ENCODE data around the gene PCBD1.
A peak's percentile ranks its signal among the peaks of the same experiment; 100 is the strongest.

The PCBD1 gene

DNA sequence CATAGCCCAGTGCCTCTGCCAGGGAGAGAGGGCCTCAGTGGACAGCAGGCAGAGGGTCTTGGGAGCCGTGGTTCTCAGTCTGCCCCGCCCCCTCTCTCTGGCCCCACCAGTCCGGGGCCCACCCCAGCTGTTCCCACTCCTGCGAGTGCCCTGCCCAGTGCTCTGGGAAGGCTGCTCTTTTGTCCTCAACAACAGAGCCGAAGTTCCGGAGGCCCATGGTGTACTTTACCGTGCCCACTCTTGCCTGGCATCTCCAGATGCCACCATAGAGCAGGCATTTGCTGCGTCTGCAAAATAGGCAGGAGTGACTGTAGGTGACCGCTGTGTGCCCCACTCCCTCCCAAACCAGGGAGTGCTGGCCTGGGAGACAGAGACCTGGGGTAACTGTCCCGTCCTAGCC, 29.3 kb upstream of the PCBD1 start:
- DNase-seq (ENCODE audit: low read depth in 2 of 2), result no peak

DNA sequence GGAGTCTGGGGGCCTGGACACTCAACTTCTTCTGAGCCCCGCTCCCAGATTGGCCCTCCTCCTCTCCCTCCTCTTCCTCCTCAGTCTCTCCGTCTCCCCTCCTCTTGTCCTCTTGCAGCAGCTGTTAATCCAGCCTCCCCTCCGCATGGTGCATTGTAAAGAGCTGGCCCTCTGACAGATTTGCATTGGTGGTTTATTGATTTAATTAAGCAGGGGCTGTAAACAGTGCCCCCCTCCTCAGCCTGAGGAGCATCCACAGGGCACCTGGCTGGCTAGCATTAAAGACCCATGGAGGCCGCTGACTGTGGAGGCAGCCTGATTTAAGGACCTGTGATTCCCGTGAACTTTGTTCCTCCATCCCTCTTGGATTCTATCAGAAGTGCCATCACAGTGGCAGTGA, 28.9 kb upstream of the PCBD1 start:
- DNase-seq (ENCODE audit: low read depth in 2 of 2), result no peak

GRCh38 chr10:70916241-70916640, 27.9 kb upstream of the PCBD1 start:
- no peak for DNase-seq (ENCODE audit: low read depth in 2 of 2)

DNA sequence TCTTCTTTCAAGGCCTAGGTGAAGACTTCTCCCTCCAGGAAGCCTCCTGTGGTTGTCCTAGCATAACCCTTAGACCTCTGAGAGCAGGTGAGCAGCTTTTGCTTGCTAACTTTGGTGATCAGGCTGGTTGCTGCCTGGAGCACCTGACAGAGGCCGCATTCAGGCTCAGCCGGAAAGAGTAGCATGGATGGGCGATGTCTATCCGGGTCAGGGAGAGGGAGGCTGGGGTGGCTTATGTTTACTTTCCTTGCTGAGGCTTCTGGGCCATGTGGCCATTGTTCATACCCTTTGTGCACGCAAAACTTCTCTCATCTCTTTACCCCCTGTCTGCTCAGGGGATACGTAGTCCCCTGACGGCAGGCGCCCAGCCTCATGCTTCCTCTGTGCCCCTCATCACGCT, 27.4 kb upstream of the PCBD1 start:
- no peak for DNase-seq (ENCODE audit: low read depth in 2 of 2)

DNA sequence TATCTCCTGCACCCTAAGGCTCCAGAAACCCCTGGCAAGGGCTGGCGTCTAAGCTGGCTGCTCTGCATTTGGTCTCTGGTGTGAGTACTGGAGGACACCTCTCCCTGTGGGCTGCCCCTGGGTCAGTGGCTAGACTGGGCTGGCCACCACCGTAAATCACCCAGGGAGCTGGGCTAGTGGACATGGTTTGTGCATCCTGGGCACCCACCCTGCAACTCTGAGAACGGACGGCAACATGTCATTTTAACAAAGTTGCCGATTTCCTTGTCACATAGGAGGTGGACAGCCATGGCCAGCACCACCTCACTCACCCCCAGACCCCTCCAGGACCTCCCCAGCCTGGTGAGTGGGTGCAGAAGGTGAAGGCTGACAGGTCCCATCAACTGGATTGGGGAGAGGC, 26.8 kb upstream of the PCBD1 start:
- no peak for DNase-seq (ENCODE audit: low read depth in 2 of 2)

GRCh38 chr10:70914316-70914864, 26.0 kb upstream of the PCBD1 start:
- no peak for DNase-seq (ENCODE audit: low read depth in 2 of 2)

- no peak for DNase-seq (ENCODE audit: low read depth in 2 of 2)
Measured at GRCh38 chr10:70913893-70914240, 25.5 kb upstream of the PCBD1 start.

DNA sequence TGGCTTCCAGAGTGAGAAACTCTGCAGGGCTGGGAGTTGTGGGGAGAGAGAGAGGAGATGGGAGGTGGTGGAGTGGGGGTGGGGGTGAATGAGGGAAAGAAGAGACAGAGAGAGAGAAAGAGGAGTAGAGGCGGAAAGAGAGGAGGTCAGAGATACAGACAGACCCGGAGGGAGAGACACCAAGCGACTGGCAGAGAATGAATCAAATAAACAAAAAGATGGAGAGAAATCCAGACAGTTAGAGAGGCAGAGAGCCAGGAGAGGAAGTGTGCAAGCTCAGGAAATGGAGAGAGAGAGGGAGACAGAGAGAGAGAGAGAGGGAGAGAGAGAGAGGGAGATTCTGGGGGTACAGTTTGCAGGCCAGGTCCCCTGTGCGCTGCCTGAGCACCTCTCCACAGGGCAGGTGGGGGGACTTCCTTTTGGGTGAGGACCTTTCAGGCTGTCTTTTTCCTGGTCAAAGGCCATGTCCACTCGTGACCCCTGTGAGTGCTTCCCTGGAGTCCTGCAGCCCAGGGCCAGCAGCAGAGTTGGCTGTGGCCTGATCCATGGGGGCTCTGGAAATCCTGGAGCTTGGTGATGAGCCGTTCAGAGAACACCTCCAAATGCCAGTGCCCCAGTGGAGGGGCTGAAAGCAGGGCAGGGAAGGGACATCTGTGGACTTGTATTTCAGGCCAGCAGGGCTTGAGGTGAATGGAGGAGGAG, 25.0 kb upstream of the PCBD1 start:
- DNase-seq (ENCODE audit: low read depth in 2 of 2), result no peak

- no peak for DNase-seq (ENCODE audit: low read depth in 2 of 2)
Measured at GRCh38 chr10:70912556-70912955, 24.2 kb upstream of the PCBD1 start.

DNA sequence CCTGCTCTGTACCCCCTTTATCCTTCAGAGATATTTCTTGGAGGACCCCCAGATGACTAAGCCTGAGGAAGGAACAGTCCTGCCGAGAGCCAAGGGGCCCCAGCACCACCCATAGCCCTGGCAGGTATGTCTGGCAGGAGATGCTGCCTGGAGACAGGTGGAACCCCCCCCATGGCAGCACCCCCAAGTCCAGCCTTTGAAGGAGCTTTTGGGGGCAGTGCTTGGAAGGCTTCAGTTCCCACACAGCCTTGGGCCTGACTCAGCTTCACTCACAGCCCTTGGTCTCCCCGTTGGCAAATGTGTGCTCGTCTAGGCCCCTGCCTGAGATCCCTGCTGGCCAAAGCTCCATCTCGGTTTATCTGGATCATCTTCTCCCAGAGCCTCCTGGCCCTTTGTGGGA, 23.0 kb upstream of the PCBD1 start:
- DNase-seq (ENCODE audit: low read depth in 2 of 2), result no peak

- no peak for DNase-seq (ENCODE audit: low read depth in 2 of 2)
Measured at GRCh38 chr10:70910486-70911341, 22.3 kb upstream of the PCBD1 start.

- DNase-seq (ENCODE audit: low read depth in 2 of 2), result no peak
Measured at GRCh38 chr10:70909326-70909935, 21.1 kb upstream of the PCBD1 start.

- no peak for DNase-seq (ENCODE audit: low read depth in 2 of 2)
Measured at GRCh38 chr10:70908406-70909296, 20.3 kb upstream of the PCBD1 start.

DNA sequence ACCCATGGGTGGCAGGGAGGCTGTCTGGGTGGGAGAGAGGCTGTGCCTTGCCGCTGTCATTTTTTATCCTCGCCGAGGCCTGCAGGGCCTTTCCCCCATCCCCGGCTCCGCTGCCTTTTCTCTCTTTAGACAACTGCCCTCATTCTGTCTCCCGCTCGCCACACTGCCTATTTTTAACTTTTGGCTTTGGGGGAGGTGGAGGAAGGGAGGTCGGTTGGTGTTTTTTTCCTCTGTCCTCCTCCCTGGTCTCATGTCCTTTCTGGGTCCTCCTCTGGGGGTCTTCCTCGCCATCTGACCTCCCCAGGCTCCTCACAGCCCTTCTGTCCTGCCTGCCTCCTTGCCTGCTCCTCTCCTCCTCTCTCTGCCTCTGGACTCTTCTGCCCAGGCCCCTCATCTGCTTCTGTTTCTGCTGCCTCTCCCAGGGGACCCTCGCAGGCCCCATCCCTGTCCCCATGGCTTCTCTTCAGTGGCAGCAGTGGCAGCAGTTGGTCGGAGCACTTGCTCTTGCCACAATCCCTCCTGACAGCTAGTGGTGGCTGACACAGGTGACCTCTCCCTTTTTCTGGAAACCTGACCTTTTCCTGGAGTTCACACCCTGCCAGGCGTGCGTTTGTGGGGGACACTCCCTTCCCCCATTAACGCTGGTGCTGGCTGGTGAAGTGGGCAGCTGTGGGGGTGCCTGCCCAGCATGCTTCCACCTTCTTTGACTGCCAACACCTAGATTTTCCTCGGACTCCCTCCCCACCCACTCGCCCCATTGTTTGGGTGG, 19.5 kb upstream of the PCBD1 start:
- no peak for DNase-seq (ENCODE audit: low read depth in 2 of 2)

DNA sequence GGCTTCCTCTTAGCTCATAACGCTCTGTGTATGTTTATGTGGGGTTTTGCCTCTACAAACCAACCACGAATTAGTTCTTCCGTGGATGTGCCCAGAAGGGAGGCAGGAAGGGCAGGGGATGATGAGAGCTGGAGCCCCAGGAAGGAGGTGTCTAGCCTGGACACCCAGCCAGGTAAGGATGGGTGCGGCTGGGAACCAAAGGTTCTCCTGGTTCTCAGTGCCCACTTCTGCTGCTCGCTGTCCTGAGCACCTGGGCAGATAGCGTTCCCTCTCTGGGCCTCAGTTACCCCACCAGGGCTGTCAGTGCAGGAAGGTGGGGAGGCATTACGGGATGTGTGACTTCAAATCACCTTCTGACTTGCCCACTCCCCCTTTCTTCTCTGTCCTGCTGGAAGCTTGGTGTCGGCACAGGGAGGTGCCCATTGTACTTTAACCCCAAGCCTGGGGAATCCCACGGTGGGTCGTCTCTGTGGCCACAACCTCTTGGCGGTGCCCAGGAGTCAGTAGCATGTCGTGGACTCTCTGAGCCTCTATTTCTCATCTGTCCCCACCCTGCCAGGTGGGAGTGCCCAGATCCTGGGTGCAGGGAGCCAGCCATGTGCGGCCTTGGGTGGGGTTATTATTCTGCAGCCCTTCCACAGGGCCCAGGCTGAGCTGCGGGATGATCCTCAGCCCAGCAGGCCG, 18.7 kb upstream of the PCBD1 start:
- no peak for DNase-seq (ENCODE audit: low read depth in 2 of 2)

DNA sequence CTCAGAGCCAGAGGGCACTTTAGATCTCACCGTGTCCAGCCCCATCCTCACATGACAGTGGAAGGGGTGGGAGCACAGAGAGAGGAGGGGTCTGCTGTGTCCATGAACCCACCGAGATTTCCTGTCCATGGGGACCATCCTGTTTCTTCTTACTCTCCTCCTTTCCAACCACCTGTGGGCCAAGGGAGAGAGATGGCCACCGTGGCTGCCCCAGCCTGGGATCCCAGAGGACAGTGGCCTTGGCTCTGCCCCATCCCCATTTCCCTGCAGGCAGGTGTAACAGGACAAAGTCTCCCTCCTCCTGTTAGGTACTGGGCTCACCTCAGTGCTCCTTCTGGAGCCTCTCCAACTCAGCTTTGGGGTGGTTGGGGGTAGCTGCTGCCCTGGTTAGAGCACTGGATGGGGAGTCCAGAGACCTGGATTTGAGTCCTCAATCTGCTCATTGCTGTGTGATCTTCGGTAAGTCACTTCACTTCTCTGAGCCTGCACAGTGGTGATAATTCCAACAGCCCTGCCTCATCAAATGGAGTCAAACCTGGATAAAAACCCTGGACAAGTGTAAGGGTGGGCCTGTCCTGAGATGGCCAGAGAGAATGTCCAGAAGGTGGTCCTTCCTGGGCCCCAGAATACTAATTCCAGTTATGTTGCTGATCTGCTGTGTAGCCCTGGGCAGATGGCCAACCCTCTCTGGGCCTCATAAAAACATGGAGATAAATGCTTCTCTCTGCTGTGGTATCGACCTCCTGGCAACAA, 17.8 kb upstream of the PCBD1 start:
- DNase-seq (ENCODE audit: low read depth in 2 of 2), result no peak

DNA sequence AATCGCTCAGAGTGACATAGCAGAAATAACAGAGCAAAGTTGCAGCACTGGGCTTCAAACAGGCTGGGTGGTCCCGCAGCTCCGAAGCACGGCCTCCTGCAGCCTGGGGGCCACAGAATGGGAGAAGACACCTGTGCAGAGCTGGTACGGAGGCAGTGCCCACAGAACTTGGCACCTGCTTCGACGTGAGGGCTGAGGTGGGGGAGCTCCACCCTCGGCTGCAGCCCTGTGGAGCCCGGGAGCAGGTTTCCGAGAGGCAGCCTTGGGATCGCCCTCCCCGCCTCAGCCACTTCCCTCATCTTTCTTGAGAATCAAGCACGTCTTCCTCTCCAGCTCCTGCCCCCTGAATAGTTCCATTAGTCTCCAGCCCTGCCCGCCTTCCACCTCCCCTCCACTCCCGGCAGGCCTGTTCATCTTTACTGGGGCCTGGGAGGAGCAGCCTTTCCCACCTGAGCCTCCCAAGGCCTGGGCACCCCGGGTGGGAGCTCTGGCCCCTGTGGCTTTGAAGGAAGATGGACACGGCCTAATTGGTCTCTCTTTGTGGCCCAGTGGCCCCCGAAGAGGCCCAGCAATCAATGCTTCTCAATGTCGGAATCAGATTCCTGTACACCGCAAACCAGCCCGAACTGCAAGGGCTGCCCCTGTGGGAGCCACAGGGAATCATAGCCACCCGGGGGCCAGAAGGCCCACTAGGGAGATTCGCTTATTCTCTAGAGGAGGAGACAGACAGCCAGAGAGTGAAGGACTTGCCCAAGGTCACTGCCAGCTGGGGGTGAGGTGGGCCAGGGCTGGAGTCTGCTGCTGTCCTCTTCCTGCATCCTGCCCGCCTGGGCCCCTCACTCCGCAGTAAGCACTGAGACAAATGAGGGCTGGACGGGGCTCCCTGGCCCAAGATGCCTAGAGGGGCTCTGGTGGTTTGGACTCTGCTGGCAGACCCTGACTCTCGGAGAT, 17.0 kb upstream of the PCBD1 start:
- no peak for DNase-seq (ENCODE audit: low read depth in 2 of 2)

- peak in 1 of 2 experiments; percentile 20 for DNase-seq (ENCODE audit: low read depth in 2 of 2)
Measured at GRCh38 chr10:70903262-70903921, 15.0 kb upstream of the PCBD1 start.

Measured in stimulated activated CD4-positive, alpha-beta T cell treated with anti-CD3 and anti-CD28 coated beads, Interleukin-12 subunit alpha, Interleukin-12 subunit beta, amount 100 ng/mL, for 24 hours (primary cell).